HG03342 (cell line): ENCODE measurements around the gene UGT3A1.
"Not testable (repeated sequence)": the region's sequence is repeated elsewhere in the genome, so short reads cannot be mapped to it uniquely, and the experiment has no call there.

Source experiments
- ATAC-seq: cut with Tn5 transposase; IDR thresholded peaks from one replicate; pipeline ENCODE4 v1.9.1; 2021; ENCODE audit warnings: mild to moderate bottlenecking, moderate library complexity; ENCODE audit not compliant: unreplicated experiment

The UGT3A1 gene

DNA sequence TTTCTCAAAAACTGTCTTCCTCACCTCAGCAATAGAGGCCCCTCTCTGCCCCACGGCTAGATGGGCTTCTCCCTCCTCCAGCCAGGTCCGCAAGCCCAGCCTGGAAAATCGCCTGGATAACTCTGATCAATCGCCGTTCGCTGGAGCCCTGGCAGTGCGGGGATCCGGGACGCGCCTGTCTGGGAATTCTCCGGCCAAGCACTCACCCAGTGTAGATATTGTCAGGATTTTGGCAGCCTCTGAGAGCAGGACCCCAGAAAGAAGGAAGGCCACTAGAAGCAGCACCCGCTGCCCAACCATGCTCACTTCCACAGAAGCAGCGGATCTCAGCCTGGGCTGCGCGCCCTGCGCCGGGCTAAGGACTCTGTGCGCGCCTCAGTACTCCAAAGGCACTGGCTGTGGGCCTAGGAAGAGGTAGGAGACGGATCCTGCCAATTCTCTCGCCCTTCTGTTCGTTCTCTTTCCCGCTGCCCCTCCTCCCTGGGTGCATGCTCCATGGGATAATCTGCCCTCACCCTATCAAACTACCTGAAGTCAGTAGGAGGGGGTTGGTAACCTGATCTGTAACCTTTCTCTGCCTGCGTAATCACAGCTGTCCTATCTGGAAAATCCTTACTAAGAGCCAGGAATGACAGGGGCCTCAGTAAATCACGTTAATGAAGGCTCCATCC lies at the start of gene UGT3A1:
Gene UGT3A1 (minus strand): TSS at position 450 of the 671 bp plus-strand sequence. CDS start 150 bp downstream, at position 300.
- ATAC-seq: no peak

DNA sequence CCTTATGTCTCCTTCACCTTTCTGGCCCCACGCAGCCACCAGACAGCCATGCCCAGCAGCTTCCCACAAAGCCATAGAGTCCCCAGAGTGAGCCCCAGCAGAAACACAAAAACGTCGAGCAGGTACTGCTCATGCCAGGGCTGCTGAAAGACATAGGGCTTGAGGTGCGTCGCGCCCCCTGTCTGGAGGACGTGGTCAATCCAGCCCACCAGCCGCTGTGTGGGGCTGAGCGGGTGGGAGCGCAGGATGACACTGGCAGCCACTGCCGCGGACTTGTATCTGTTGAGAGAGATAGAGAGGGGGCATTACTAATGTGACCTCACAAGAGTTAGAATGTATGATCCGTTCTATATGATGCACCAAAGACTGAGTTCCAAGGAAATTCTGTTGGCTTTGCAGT lies 44.5 kb upstream of the UGT3A1 start:
- ATAC-seq: no peak

GRCh38 chr5:36034536-36035134 lies 43.4 kb upstream of the UGT3A1 start:
- ATAC-seq: not testable (repeated sequence)

- ATAC-seq: no peak
These were observed 42.3 kb upstream of the UGT3A1 start for GRCh38 chr5:36033486-36033885.

GRCh38 chr5:36033047-36033446 lies 41.9 kb upstream of the UGT3A1 start:
- ATAC-seq: no peak

GRCh38 chr5:36031223-36031622 lies 40.0 kb upstream of the UGT3A1 start:
- no peak for ATAC-seq

DNA sequence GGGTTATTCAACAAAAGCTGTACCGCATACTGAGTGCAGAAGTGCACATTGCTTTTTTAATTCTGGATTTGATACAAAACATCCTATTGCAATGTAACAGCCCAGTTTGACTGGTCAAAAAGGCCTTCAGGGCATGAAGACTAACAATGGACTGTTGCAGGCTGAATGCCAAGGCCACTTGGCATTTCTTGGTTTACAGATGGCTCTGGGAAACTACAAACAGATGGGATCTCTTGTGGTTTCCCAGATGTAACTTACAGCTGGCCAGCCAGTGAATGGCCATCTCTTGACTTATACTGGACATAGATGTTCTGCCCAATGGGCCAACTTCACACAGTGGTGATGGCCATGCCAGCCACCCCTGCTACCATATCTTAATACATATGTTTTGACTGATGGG lies 38.7 kb upstream of the UGT3A1 start:
- no peak for ATAC-seq

- ATAC-seq: no peak
These were observed 37.8 kb upstream of the UGT3A1 start for GRCh38 chr5:36028816-36029465.

GRCh38 chr5:36027711-36028110 lies 36.5 kb upstream of the UGT3A1 start:
- no peak for ATAC-seq

DNA sequence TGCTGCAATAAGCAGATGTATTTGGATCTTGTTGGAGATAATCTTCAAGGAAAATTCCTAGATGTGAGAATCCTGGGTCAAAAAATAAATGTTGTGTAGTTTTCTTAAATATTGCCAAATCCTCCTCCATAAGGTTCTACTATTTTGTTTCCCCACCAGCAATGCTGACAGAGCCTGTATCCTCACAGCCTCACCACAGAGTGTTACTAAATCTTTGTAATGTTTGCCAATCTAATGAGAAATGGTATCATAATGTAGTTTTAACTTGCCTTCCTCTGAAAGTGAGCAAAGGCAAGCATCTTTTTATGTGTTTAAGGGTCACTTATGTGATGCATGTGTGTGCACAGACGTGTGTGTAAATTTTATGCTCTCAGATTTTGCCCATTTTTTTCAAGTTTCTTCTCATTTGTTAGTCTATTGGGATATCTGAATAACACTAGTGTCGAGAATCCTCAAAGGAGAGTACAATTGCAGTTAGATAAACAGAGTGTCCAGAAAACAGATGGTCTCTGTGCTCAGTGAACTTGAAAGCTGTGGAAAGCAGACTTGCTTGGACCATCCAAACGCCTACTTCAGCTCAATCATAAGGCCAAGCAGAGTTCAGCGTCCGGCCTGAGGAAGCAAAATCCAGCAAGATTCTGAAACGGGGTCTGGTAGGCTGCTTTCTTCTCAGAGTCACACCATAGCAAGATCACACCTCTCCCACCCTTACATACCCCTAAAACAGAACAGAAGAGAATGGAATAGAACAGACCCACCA lies 35.7 kb upstream of the UGT3A1 start:
- ATAC-seq: no peak

- not testable (repeated sequence) for ATAC-seq
These were observed 31.1 kb upstream of the UGT3A1 start for GRCh38 chr5:36022246-36022645.

DNA sequence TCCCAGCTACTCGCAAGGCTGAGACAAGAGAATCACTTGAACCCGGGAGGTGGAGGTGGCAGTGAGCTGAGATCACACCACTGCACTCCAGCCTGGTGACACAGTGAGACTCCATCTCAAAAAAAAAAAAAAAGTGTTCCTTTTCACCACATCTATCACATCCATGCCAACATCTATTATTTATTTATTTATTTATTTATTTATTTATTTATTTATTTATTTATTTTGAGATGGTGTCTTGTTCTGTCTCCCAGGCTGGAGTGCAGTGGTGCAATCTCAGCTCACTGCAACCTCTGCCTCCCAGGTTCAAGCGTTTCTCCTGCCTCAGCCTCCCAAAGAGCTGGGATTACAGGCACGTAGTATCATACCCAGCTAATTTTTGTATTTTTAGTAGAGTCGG lies 28.4 kb upstream of the UGT3A1 start:
- not testable (repeated sequence) for ATAC-seq

GRCh38 chr5:36017622-36018021 lies 26.4 kb upstream of the UGT3A1 start:
- no peak for ATAC-seq

GRCh38 chr5:36017004-36017403 lies 25.8 kb upstream of the UGT3A1 start:
- ATAC-seq: no peak

- ATAC-seq: no peak
These were observed 22.0 kb upstream of the UGT3A1 start for GRCh38 chr5:36013182-36013581.

- ATAC-seq: no peak
These were observed 18.5 kb upstream of the UGT3A1 start for GRCh38 chr5:36009698-36010097.

DNA sequence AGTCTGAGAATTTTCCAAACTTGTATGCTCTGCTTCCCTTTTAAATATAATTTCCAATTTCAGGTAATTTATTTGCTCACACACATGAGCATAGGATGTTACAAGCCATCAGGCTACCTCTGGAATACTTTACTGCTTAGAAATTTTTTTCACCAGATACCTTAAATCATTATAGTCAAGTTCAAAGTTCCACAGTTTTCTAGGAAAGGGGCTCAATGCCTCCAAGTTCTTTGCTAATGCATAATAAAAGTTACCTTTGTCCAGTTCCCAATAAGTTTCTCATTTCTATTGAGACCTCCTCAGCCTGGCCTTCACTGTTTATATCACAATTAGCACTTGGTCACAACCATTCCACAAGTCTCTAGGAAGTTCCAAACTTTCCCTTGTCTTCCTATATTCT lies 16.2 kb upstream of the UGT3A1 start:
- no peak for ATAC-seq

GRCh38 chr5:36006163-36006562 lies 15.0 kb upstream of the UGT3A1 start:
- no peak for ATAC-seq

- ATAC-seq: no peak
These were observed 9.8 kb upstream of the UGT3A1 start for GRCh38 chr5:36001032-36001431.

GRCh38 chr5:35999547-35999946 lies 8.4 kb upstream of the UGT3A1 start:
- ATAC-seq: no peak

DNA sequence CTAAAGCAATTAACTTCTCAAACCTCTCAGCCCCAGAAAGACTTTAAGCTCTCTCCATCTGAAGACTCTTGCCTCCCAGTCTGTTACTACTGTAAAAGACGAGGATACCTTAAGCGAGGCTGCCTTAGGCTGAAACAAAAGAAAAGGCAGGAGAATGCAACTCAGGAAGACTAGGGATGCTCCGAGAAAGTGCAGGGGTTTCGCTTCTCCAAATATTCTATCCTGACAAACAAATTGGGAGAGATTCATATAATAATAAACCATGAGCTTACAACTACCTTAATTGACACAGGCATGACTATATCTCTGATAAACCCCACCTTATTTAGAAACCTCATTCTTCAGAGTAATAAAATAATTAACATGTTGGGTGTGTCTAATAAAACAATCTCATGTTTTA lies 4.9 kb upstream of the UGT3A1 start:
- ATAC-seq: no peak

DNA sequence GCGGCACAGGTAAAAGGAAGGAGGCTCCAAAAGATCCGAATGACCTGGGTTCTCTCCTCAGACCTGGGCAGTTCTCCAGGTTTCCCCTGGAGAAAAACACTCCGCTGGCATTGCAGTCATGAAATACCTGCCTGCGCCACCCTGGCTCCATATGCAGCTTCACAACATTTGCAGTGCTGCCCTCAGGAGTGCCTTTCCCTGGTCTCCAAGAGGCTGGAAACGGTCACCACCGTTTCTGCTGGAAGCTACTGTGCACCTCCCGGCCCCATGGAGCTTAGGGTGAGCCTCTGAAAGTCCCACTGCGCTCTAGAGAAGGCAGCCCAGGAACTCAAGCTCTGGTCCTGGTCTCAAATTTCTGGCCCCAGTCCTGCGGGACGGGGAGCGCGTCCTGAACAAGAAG lies 670 bp downstream of the UGT3A1 start:
- no peak for ATAC-seq
